ENCODE results near the gene DUOX1. TPM values are rescaled to one million over a fixed set of nuclear protein-coding genes. Genes with fewer than 3 reads are reported as not detected.

DUOX1 gene
- total and polyA plus RNA-seq, 7 donors = under 0.01 to 1.7 (median 0.79) TPM; not detected in 3

DNA sequence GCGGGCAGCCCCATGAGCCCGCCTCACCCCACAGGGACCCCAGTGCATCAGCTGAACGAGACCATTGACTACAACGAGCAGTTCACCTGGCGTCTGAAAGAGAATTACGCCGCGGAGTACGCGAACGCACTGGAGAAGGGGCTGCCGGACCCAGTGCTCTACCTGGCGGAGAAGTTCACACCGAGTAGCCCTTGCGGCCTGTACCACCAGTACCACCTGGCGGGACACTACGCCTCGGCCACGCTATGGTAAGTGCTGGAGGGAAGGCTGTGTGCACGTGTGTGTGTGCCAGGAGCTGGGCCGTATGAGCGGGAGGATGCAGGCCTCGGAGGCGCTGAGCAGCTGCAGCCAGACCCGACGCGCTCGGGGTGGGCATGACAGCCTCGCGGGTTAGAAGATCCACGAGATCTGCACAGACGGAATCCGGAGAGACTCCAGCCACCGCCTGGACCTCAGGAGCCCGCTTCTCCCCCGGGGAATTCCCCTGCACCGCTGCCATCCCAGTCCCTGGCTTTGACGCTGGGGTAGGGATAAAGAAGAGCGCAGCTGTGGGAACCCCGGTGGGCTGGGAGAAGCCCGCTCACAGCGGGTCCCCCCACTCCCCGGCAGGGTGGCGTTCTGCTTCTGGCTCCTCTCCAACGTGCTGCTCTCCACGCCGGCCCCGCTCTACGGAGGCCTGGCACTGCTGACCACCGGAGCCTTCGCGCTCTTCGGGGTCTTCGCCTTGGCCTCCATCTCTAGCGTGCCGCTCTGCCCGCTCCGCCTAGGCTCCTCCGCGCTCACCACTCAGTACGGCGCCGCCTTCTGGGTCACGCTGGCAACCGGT, 13.1 kb upstream of the DUOX1 start:
- 13 to 40% methylated on average over 65 of the region's 65 CpGs for WGBS, 2 donors
- Histone ChIP-seq H3K9me3 (no peaks in the 10 kb centered on the region), H3K27me3 (peaks cover 54 to 90% (median 71%) of the 10 kb centered on the region in 3 donors), H3K4me3 (peak overlapping the region in 3 of 4 donors; percentile 9 to 37 (median 14)), H3K27ac (no peak overlapping the region), H3K4me1 (peaks cover 0 to 44% (median 34%) of the 10 kb centered on the region in 4 donors), H3K36me3 (no peaks in the 10 kb centered on the region)
- DNase-seq = no peak
- intact Hi-C loops (cut with DNase I) = no loop called here
- TF ChIP-seq POLR2AphosphoS5 (IDR thresholded peaks at IDR 0.05) (no peak), EP300 (IDR thresholded peaks at IDR 0.05) (no peak), POLR2A (IDR thresholded peaks at IDR 0.05) (no peak)
- TF ChIP-seq, protein P1, sequence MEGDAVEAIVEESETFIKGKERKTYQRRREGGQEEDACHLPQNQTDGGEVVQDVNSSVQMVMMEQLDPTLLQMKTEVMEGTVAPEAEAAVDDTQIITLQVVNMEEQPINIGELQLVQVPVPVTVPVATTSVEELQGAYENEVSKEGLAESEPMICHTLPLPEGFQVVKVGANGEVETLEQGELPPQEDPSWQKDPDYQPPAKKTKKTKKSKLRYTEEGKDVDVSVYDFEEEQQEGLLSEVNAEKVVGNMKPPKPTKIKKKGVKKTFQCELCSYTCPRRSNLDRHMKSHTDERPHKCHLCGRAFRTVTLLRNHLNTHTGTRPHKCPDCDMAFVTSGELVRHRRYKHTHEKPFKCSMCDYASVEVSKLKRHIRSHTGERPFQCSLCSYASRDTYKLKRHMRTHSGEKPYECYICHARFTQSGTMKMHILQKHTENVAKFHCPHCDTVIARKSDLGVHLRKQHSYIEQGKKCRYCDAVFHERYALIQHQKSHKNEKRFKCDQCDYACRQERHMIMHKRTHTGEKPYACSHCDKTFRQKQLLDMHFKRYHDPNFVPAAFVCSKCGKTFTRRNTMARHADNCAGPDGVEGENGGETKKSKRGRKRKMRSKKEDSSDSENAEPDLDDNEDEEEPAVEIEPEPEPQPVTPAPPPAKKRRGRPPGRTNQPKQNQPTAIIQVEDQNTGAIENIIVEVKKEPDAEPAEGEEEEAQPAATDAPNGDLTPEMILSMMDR (IDR thresholded peaks at IDR 0.05) = no peak

DNA sequence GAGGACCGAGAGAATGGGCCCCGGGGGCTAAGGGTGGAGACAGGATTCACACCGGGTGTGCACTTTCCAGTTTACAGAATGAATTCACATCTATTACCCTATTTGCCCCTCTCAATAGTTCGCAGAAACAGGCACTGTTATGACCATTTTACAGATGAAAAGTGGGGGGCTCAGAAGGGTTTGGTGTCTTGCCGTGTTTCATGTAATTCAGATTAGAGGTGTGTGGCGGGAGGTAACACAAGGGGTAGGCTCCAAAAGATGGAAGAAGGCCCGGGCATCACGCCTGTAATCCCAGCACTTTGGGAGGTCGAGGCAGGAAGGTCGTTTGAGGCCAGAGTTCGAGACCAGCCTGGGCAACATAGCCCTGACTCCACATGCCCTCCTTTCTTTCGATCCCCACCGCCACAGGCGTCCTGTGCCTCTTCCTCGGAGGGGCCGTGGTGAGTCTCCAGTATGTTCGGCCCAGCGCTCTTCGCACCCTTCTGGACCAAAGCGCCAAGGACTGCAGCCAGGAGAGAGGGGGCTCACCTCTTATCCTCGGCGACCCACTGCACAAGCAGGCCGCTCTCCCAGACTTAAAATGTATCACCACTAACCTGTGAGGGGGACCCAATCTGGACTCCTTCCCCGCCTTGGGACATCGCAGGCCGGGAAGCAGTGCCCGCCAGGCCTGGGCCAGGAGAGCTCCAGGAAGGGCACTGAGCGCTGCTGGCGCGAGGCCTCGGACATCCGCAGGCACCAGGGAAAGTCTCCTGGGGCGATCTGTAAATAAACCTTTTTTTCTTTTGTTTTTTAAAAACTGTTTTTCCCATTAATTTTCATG, 12.3 kb upstream of the DUOX1 start:
- Histone ChIP-seq H3K4me1 (peaks cover 0 to 35% (median 31%) of the 10 kb centered on the region in 4 donors), H3K27me3 (peaks cover 47 to 82% (median 62%) of the 10 kb centered on the region in 3 donors), H3K36me3 (no peaks in the 10 kb centered on the region), H3K4me3 (peak overlapping the region in 3 of 4 donors; percentile 3 to 37 (median 32)), H3K9me3 (no peaks in the 10 kb centered on the region), H3K27ac (no peak overlapping the region)
- intact Hi-C loops (cut with DNase I) = no loop called here
- no peak for DNase-seq
- TF ChIP-seq, protein P1 (IDR thresholded peaks at IDR 0.05) = no peak
- no peak for TF ChIP-seq POLR2A (IDR thresholded peaks at IDR 0.05)
- TF ChIP-seq POLR2AphosphoS5 (IDR thresholded peaks at IDR 0.05) = no peak
- no peak for TF ChIP-seq EP300 (IDR thresholded peaks at IDR 0.05)
- 35 to 55% methylated on average over 33 of the region's 33 CpGs for WGBS, 2 donors

- no peak for TF ChIP-seq POLR2A (IDR thresholded peaks at IDR 0.05)
- TF ChIP-seq POLR2AphosphoS5 (IDR thresholded peaks at IDR 0.05) = no peak
- TF ChIP-seq, protein P1 (IDR thresholded peaks at IDR 0.05) = peak; percentile 41 to 90 (median 84)
- no peak for TF ChIP-seq EP300 (IDR thresholded peaks at IDR 0.05)
- Histone ChIP-seq H3K9me3 (no peaks in the 10 kb centered on the region), H3K27ac (no peak overlapping the region), H3K27me3 (peaks cover 41 to 77% (median 56%) of the 10 kb centered on the region in 3 donors), H3K36me3 (no peaks in the 10 kb centered on the region), H3K4me3 (peak overlapping the region in 3 of 4 donors; percentile 3 to 32 (median 29)), H3K4me1 (peaks cover 0 to 29% (median 24%) of the 10 kb centered on the region in 4 donors)
- intact Hi-C loops (cut with DNase I) = no loop called here
- peak; percentile 83 for DNase-seq
- 1% methylated on average over 14 of the region's 14 CpGs for WGBS, 2 donors
Measured at GRCh38 chr15:45118131-45118588, 11.6 kb upstream of the DUOX1 start.

GRCh38 chr15:45118996-45119395, 10.8 kb upstream of the DUOX1 start:
- no peak for DNase-seq
- 78 to 86% methylated on average over 5 of the region's 5 CpGs for WGBS, 2 donors
- Histone ChIP-seq H3K4me3 (no peak overlapping the region), H3K36me3 (no peaks in the 10 kb centered on the region), H3K9me3 (no peaks in the 10 kb centered on the region), H3K27ac (no peak overlapping the region), H3K27me3 (peaks cover 37 to 77% (median 48%) of the 10 kb centered on the region in 3 donors), H3K4me1 (peaks cover 0 to 27% (median 23%) of the 10 kb centered on the region in 4 donors)
- TF ChIP-seq EP300 (IDR thresholded peaks at IDR 0.05) (no peak), POLR2A (IDR thresholded peaks at IDR 0.05) (no peak), POLR2AphosphoS5 (IDR thresholded peaks at IDR 0.05) (no peak)
- TF ChIP-seq, protein P1 (IDR thresholded peaks at IDR 0.05) = no peak
- intact Hi-C loops (cut with DNase I) = no loop called here

Data from sigmoid colon (tissue), 7 donors.